GM12873 (cell line): ENCODE data around the gene RSBN1L.

ENCODE experiments used
- CTCF ChIP-seq: IDR thresholded peaks from 2 replicates; pipeline ENCODE4 v1.5.1; 2012; ENCODE audit warnings: low read depth, mild to moderate bottlenecking, moderate library complexity, low read length, control low read depth; ENCODE audit not compliant: insufficient read depth; ENCODE audit errors: missing control alignments

Gene RSBN1L

GRCh38 chr7:77802557-77803405 is 106.5 kb downstream of the RSBN1L start:
- no peak for TF ChIP-seq CTCF

GRCh38 chr7:77806425-77806824 is 110.2 kb downstream of the RSBN1L start:
- TF ChIP-seq CTCF: no peak

- no peak for TF ChIP-seq CTCF
These were observed 112.3 kb downstream of the RSBN1L start for GRCh38 chr7:77808517-77808916.

- TF ChIP-seq CTCF: no peak
These were observed 115.4 kb downstream of the RSBN1L start for GRCh38 chr7:77811516-77812289.

- no peak for TF ChIP-seq CTCF
These were observed 116.0 kb downstream of the RSBN1L start for GRCh38 chr7:77812290-77812685.

GRCh38 chr7:77813180-77813579 is 116.9 kb downstream of the RSBN1L start:
- TF ChIP-seq CTCF: no peak

GRCh38 chr7:77819021-77819420 is 122.8 kb downstream of the RSBN1L start:
- TF ChIP-seq CTCF: no peak
